Muscle layer of colon (tissue), 2 donors: ENCODE results near the gene KCNJ6.

Experiments
- H3K27ac ChIP-seq: one replicate; pipeline ENCODE4 v1.7.0; 2013; ENCODE audit warnings: low read depth, mild to moderate bottlenecking, low read length, moderate library complexity
- H3K27me3 ChIP-seq, 2 donors: one replicate each; pipeline ENCODE4 v1.7.0; 2013; ENCODE audit warnings: low read length in 2 of 2, mild to moderate bottlenecking in 2 of 2; ENCODE audit not compliant: insufficient read depth in 2 of 2, control insufficient read depth in 1 of 2
- H3K36me3 ChIP-seq: one replicate; pipeline ENCODE4 v1.7.0; 2013; ENCODE audit warnings: mild to moderate bottlenecking, low read length; ENCODE audit not compliant: insufficient read depth
- H3K4me1 ChIP-seq: one replicate; pipeline ENCODE4 v1.7.0; 2013; ENCODE audit warnings: mild to moderate bottlenecking, low read length; ENCODE audit not compliant: insufficient read depth
- H3K4me3 ChIP-seq, 2 donors: one replicate each; pipeline ENCODE4 v1.7.0; 2013; ENCODE audit warnings: low read length in 2 of 2, low read depth in 1 of 2, mild to moderate bottlenecking in 1 of 2, moderate library complexity in 1 of 2
- H3K9ac ChIP-seq: one replicate; pipeline ENCODE4 v1.7.0; 2013; ENCODE audit warnings: low read length
- H3K9me3 ChIP-seq: one replicate; pipeline ENCODE4 v1.7.0; 2013; ENCODE audit warnings: mild to moderate bottlenecking, low read length
- donor health status: abdominal sarcoma.
- donor health status: Adenocarcinoma of cecum.

Gene KCNJ6

GRCh38 chr21:37790905-37791304 is 125.4 kb downstream of the KCNJ6 start:
- no peaks in the 10 kb centered on the region for H3K4me1 ChIP-seq
- H3K27me3 ChIP-seq, result no peaks in the 10 kb centered on the region
- no peak overlapping the region for H3K4me3 ChIP-seq
- no peak overlapping the region for H3K9ac ChIP-seq
- H3K9me3 ChIP-seq, result no peaks in the 10 kb centered on the region
- no peaks in the 10 kb centered on the region for H3K36me3 ChIP-seq
- H3K27ac ChIP-seq, result no peak overlapping the region

- no peak overlapping the region for H3K9ac ChIP-seq
- H3K27ac ChIP-seq, result no peak overlapping the region
- no peak overlapping the region for H3K4me3 ChIP-seq
Measured at GRCh38 chr21:37788503-37788902, 127.8 kb downstream of the KCNJ6 start.

GRCh38 chr21:37787456-37787855 is 128.8 kb downstream of the KCNJ6 start:
- no peaks in the 10 kb centered on the region for H3K4me1 ChIP-seq
- no peak overlapping the region for H3K4me3 ChIP-seq
- H3K36me3 ChIP-seq, result no peaks in the 10 kb centered on the region
- H3K9me3 ChIP-seq, result no peaks in the 10 kb centered on the region
- H3K9ac ChIP-seq, result no peak overlapping the region
- no peak overlapping the region for H3K27ac ChIP-seq
- no peaks in the 10 kb centered on the region for H3K27me3 ChIP-seq

More at GRCh38 chr21:37788503-37788902, 127.8 kb downstream of the KCNJ6 start:
- H3K9me3 ChIP-seq, result no peaks in the 10 kb centered on the region
- H3K27me3 ChIP-seq, result no peaks in the 10 kb centered on the region
- H3K36me3 ChIP-seq, result no peaks in the 10 kb centered on the region
- no peaks in the 10 kb centered on the region for H3K4me1 ChIP-seq

GRCh38 chr21:37784591-37785318 is 131.5 kb downstream of the KCNJ6 start:
- Histone ChIP-seq H3K27ac (no peak overlapping the region), H3K4me1 (no peaks in the 10 kb centered on the region), H3K27me3 (no peaks in the 10 kb centered on the region), H3K4me3 (no peak overlapping the region), H3K9me3 (no peaks in the 10 kb centered on the region), H3K36me3 (no peaks in the 10 kb centered on the region), H3K9ac (no peak overlapping the region)

- Histone ChIP-seq H3K27me3 (no peaks in the 10 kb centered on the region), H3K36me3 (no peaks in the 10 kb centered on the region), H3K9ac (no peak overlapping the region), H3K9me3 (no peaks in the 10 kb centered on the region), H3K4me3 (no peak overlapping the region), H3K4me1 (no peaks in the 10 kb centered on the region), H3K27ac (no peak overlapping the region)
Measured at GRCh38 chr21:37783016-37783415, 133.2 kb downstream of the KCNJ6 start.

- H3K4me1 ChIP-seq, result no peaks in the 10 kb centered on the region
Measured at GRCh38 chr21:37780991-37781983, 135.0 kb downstream of the KCNJ6 start.

GRCh38 chr21:37771181-37771580 is 145.1 kb downstream of the KCNJ6 start:
- no peak overlapping the region for H3K9ac ChIP-seq
- no peaks in the 10 kb centered on the region for H3K36me3 ChIP-seq
- no peaks in the 10 kb centered on the region for H3K4me1 ChIP-seq
- H3K27ac ChIP-seq, result no peak overlapping the region
- H3K27me3 ChIP-seq, result no peaks in the 10 kb centered on the region
- H3K4me3 ChIP-seq, result no peak overlapping the region
- H3K9me3 ChIP-seq, result no peaks in the 10 kb centered on the region

More at GRCh38 chr21:37780991-37781983, 135.0 kb downstream of the KCNJ6 start:
- Histone ChIP-seq H3K27me3 (no peaks in the 10 kb centered on the region), H3K4me3 (no peak overlapping the region), H3K27ac (no peak overlapping the region), H3K9ac (no peak overlapping the region), H3K36me3 (no peaks in the 10 kb centered on the region), H3K9me3 (no peaks in the 10 kb centered on the region)

GRCh38 chr21:37770461-37770860 is 145.8 kb downstream of the KCNJ6 start:
- Histone ChIP-seq H3K36me3 (no peaks in the 10 kb centered on the region), H3K4me1 (no peaks in the 10 kb centered on the region), H3K27ac (no peak overlapping the region), H3K9me3 (no peaks in the 10 kb centered on the region), H3K4me3 (no peak overlapping the region), H3K9ac (no peak overlapping the region), H3K27me3 (no peaks in the 10 kb centered on the region)

GRCh38 chr21:37769656-37770055 is 146.6 kb downstream of the KCNJ6 start:
- no peak overlapping the region for H3K9ac ChIP-seq
- no peaks in the 10 kb centered on the region for H3K4me1 ChIP-seq
- no peaks in the 10 kb centered on the region for H3K36me3 ChIP-seq
- H3K27me3 ChIP-seq, result no peaks in the 10 kb centered on the region
- H3K27ac ChIP-seq, result no peak overlapping the region
- H3K9me3 ChIP-seq, result no peaks in the 10 kb centered on the region
- H3K4me3 ChIP-seq, result no peak overlapping the region

- Histone ChIP-seq H3K9me3 (no peaks in the 10 kb centered on the region), H3K36me3 (no peaks in the 10 kb centered on the region), H3K4me3 (no peak overlapping the region), H3K9ac (no peak overlapping the region), H3K27ac (no peak overlapping the region), H3K27me3 (no peaks in the 10 kb centered on the region), H3K4me1 (no peaks in the 10 kb centered on the region)
Measured at GRCh38 chr21:37767984-37768383, 148.3 kb downstream of the KCNJ6 start.

GRCh38 chr21:37766129-37766528 is 150.1 kb downstream of the KCNJ6 start:
- no peaks in the 10 kb centered on the region for H3K36me3 ChIP-seq
- no peaks in the 10 kb centered on the region for H3K9me3 ChIP-seq
- no peak overlapping the region for H3K27ac ChIP-seq
- H3K4me1 ChIP-seq, result no peaks in the 10 kb centered on the region
- no peak overlapping the region for H3K9ac ChIP-seq
- H3K4me3 ChIP-seq, result no peak overlapping the region
- no peaks in the 10 kb centered on the region for H3K27me3 ChIP-seq
